SHP77 (cell line): ENCODE data around the gene C12orf57.

Experiments
- DNase-seq, 2 experiments: peaks; one replicate each; lab custom pipeline; 2025; lab: John Stamatoyannopoulos, UW

The C12orf57 gene

DNA sequence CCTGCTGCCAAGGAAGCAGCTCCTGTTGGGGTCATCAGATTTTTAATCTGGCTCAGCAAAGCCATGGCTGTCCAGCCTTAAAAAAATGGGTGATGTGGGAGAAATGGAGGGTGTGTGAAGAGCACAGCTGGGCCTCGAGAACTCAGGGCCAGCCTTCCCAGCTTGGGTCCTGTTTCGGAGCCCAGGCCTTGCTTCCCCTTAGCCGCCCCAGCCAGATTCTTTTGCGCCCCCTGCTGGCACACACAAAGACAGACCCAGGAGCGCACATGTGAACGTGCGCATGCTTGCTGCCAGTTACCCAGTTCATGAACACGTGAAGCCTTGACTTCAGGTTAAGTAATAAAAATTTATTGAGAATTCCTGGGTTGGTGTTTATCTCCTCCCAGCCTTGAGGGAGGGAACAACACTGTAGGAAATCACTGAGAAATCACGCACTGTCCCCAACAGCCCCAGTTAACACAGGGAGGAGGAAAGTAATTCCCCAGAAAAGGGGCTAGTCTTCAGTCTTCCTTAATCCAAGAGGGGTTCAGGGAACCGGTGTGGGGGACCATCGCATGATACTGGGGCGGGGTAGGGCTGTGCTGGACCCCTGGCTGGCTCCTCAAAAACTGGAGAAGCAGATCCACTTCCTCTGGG, 21.3 kb downstream of the C12orf57 start:
- peak; percentile 20 to 66 for DNase-seq

DNA sequence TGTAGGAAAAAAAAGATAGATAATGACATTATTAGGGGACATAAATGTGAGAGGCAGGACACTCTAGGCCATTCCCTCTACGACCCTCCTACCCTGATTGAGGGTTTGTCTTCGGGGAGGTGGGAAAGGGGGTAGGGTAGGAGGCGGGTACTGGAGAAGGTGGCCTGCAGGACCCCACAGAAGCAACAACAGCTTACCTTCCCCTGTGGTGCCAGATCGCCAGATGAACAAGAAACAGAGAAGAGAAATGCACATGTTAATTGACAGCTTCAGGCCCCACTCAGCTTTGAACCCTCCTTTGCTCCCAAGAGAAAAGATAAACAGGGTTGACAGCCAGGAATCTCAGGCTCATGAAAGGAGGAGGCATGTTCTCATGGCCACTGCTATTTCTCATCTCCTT, 21.9 kb downstream of the C12orf57 start:
- no peak for DNase-seq

DNA sequence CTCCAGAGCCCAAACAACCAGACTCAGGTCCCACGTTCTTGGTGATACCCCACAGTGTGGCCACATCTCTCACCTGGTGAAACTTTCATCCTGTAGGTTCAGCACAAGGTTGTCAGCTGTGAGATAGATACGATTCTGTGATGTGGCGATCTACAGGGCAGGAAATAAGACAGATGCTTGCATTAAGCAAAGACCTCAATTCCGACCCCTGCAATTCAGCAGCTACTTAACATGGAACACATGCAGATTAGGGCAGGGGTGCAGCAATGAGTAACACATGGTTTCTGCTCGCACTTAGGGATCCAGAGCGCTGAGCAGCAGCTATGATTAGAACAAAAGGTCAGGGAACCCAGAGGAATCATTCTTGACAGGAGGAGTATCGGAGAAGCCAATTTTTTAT, 22.5 kb downstream of the C12orf57 start:
- DNase-seq: no peak

DNA sequence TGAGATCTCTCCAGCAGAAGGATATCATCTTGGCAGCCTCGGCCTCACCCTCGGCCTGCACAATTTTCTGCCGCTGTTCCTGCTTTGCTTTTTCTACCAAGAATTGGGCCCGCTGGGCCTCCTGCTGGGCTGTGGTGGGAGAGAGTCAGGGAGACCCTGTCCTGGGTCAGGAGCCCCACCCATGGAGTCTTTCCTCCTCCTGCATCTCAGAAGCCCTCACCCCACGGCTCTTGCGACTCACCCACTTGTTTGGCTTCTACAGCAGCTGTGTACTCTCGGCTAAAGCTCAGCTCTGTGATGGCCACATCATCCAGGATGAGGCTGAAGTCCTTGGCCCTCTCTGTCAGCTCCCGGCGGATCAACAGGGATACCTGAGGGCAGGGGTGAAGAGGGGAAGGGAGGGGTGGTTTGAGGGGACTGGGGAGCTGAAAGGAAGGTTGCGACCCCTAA, 23.9 kb downstream of the C12orf57 start:
- DNase-seq: no peak

DNA sequence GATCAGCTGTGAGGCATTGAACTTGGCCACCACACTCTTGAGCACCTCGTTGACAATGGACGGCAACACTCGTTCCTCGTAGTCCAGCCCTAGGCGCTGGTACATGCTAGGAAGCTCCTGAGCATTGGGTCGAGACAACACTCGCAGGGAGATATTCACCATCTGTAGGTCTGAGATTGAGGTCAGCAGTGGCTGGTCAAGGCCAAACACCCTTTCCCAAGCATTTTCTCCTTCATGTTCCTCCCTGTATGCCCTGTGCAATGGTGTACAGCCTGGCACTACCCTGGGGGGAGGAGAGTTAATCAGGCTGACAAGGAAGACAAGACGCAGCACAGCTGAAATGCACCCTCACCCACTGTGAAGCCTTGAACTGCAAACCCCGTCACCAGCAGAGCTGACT, 24.6 kb downstream of the C12orf57 start:
- no peak for DNase-seq

DNA sequence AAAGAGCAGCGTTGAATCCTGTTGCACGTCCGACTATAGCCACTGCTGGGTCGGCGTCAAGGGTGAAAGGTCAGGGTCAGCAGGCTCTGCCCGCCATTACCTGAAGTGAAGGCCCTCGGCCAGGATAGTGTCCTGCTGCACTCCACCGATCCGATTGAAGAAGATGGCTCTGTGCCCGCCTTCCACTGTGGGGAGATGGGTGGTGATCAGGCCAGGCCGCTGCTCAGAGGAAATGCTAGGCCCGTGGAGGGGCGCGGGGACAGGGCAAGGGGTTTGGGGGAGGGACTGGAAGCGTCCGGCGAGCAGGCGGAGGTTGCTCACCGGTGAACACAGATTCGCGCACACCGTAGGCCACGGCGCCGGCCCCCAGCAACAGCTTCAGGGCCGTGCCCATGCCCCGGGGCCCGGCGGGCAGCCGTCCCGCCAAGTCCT, 26.3 kb downstream of the C12orf57 start:
- DNase-seq: no peak

DNA sequence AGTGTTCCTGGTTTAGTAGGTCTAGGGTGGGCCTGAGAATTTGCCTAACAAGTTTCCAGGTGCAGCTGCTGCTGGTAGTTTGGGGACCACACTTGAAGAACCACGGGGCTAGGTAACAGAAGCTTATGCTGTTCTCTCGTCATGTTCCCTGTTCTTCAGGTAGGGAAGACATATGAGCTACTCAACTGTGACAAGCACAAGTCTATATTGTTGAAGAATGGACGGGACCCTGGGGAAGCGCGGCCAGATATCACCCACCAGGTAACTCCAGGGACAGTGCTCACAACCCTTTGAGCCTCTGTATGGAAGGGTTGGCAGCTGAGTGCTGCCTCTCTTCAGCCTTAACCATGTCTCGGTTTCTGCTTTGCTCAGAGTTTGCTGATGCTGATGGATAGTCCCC, 30.4 kb downstream of the C12orf57 start:
- no peak for DNase-seq

DNA sequence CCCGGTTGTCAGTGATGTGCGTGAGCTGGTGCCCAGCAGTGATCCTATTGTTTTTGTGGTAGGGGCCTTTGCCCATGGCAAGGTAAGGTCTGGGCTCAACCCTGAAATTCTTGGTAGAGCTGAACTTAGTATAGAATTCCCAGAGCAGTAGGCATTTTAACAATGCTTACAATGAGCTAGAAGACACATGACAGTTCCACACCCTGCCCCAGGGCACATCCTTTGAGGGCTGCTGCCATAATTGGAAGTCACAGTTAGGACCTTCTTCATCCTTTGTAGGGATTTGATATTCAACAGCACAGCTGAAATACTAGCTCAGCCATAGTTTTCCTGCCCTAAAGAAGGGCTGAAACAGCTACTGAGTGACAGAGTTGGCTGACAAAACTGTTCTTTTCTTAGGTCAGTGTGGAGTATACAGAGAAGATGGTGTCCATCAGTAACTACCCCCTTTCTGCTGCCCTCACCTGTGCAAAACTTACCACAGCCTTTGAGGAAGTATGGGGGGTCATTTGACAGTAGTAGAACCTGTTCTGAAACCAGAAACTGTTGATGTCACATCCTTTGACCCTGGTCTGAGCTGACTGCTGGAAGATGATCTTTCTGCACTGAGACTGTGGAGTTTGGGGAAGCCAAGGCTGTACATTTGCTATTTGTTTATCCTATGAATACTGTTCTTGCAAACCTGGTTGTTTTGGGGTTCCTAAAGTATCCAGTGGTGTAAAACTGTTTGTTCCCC, 31.6 kb downstream of the C12orf57 start:
- no peak for DNase-seq

DNA sequence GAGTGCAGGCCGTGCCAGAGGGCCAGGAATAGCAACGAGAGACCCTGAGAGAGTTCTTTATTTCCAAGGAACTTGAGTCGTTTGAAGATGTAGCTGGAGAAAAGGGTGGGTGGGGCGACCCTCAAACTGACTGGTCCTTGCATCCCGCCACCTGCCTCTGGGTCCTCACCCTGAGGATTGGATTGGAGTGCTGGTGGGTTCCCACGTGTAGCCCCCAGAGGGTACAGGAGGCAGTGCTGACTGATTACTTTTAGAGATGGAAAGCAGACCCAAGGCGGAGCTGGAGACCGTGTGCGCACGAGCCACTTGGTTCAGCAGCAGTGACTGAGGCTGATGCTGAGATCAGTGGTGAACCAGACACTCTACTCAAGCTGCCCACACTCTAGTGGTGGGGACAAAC, 33.8 kb downstream of the C12orf57 start:
- DNase-seq: no peak

DNA sequence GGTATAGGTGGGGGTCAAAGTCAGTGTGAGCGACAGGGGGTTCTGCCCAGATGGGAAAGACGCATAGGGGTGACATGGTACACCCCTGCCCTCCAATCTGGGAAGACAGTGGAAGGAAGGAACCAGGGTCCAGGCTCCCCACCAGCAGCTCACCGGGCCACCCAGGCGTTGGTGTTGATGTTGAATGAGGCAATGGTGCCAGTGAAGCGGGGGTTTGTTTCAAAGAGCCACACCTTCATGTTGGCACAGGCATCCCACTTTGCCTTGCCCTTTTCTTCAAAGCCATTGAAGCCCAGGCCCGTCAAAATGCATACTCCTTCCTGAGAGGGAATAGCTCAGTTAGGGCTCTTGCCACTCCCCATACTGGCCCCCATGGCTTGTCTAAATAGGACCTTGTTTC, 34.4 kb downstream of the C12orf57 start:
- DNase-seq: no peak

DNA sequence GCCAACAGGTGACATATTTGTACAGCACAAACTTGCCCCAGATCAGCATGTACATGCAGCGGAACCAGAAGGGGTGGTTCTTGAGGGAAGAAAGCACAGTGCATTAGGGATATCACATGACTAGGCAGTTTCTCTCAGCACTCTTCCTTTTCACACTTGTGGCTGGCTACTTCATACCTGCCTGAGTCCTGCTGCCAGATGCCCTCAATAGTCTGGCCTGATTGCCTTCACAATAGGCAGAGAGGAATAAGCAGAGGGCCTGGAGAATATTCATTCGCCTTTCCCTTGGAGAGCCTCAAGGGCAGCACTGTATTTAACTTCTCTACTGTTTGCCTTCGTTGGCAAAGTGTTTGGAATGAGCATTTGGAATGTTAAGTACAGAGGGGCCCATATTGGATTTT, 34.8 kb downstream of the C12orf57 start:
- no peak for DNase-seq

DNA sequence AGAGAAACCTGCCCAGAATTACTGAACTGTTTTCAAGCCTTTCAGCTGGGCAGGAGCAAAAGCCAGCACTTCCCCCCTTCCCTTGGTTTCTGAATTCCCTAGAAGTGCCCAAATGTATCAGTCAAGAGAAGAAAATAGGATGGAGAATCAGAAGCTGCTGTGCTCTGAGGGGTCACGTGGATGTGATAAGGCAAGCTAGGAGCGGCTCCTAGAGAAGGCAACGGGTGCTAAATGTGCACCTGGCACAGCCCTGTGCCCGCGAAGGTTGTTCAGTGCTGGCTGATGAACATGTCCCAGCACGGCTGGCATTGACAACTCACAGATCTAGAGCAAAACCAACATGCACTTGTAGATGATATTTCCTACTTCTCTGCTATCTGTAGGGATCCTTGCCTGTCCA, 35.2 kb downstream of the C12orf57 start:
- no peak for DNase-seq

DNA sequence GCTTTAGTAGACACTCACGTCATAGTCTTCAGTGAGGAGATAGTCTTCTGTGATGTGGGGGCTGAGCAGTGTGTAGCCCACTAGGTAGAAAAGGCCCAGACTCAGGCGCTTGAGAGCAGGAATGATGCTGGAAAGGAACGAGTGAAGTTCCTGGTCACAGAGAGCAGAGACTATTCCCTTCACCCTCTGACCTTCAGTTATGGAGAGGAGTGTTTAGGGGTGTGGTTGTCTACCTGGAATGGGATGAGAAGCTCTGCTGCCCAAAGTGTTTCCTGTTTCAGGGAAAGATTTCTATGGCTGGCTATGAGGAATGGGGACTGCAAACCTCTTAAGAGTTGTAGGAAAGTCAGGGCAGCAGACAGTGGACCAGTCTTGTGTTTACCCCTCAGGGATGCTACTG, 35.6 kb downstream of the C12orf57 start:
- DNase-seq: no peak

DNA sequence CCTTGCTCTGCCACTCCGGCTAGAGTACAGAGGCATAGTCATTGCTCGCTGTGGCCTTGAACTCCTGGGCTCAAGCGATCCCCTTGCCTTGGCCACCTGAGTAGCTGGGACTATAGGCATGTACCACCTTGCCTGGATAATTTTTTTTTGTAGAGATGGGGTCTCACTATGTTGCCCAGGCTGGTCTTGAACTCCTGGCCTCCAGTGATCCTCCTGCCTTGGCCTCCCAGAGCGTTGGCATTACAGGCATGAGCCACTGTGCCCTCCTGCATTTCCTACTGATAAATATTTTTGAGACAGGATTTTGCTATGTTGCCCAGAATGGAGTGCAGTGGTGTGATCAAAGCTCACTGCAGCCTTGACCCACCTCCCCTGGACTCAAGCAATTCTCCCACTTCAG, 36.3 kb downstream of the C12orf57 start:
- no peak for DNase-seq

DNA sequence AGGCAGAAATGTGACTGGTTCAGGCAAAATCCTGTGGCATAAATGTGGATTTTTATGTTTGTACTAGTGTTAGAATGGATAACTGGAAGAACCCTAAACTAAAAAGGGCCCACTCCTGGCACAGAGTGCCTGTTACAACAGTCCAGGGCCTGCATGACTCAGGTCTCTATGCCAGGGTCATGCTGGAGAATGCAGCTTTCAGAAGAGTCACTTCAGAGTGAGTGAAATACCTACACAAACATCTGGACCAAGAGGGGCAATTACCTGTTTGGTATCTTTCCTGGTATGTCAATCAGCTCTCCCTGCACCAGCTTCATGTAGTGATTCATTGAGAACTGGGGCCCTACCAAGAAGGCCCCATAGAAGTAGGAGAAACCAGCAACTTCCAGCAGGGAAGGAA, 36.9 kb downstream of the C12orf57 start:
- DNase-seq: no peak

DNA sequence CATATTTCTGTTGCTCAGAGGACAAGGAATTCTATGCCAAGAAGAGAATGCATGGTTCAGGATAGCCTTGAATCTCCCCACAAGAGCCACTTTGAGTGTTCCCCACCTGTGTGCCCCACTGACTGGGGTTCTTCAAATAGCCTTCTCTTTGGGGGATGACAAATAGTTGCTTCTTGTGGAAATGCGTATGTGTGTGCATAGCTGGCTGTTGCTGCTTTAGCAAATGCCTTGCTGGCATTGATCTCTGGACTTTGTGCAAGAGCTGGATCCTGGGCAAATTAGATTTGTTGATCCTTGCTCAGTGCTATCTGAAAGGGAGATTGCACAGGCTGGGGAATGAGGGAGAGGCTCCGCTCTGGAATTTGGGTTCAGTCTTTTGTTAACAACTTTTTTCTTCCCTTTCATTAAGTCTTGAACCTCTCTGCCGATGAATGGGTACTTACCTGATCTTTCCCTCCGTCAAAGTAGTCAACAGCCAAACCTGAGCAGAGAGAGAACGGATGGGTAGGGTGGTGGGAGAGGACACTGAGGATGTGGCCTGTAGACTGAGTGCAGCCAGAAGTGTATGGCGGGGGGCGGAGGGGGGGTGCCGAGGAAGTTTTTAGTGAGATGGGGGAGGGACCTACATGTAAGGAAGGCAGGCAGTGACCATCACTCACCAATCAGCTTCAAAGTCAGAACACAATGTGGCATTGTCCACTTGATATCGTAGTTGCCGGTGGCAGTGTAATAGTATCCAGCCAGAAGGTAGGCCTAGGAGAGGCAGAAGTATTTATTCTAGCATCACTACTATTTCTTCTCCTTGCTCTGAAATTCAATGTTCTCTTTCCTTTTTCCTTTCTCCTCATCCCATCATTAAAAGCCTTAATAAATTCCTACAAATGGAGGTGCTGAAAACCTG, 37.6 kb downstream of the C12orf57 start:
- no peak for DNase-seq

DNA sequence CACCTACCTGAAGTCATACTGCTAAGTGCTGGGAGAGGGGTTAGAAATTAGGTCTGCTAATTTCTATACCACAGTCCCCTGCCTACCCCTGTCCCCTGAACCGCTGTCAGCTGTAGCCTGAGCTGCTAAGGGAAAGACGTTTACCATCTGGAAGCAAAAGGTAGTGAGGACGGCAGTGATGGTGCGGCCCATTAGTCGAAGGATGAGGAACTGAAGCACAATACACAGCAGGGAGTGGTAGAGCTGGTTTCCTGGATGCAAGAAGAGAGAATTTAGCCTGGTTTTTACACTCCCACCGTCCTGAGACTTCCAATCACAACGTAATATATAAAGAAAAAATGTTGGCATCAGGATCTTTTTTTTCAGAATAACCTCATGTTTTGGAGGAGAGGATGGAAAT, 38.7 kb downstream of the C12orf57 start:
- DNase-seq: no peak

DNA sequence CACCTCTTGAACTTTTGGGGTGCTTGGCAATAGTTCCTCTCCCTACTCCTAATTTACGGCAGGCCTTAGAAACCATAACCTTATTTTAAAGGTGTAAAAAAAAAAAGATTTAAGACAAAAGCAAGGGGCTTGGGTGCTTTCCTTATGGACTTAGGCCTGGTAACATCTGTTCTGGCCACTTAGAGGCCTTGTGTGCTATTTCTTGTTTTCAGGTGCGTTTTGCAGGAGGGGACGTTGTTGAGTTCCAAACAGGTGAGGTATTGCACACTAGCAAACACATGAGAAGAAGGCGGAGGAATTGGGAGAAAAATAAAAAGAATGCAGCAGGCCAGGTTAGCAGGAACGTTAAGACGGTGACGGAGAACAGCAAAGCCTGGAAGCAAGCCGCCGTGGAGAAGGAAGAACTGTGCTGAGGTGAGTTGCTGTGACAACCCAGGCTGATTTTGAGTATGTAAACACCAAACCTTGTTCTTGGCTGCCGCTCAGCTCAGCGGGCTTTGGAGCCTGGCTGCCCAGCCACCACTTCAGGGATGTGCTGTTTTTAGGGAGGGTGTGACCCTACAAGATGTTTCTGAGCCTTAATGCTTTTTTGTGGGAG, 44.2 kb downstream of the C12orf57 start:
- DNase-seq: no peak
